ENCODE results near the gene PLAAT4. TPM values are rescaled to one million over a fixed set of nuclear protein-coding genes. Genes with fewer than 3 reads are reported as not detected.
"Not testable (repeated sequence)": the region's sequence is repeated elsewhere in the genome, so short reads cannot be mapped to it uniquely, and the experiment has no call there.

The PLAAT4 gene
- total RNA-seq, 1 donor from 2014 or later, result 28.3 TPM

DNA sequence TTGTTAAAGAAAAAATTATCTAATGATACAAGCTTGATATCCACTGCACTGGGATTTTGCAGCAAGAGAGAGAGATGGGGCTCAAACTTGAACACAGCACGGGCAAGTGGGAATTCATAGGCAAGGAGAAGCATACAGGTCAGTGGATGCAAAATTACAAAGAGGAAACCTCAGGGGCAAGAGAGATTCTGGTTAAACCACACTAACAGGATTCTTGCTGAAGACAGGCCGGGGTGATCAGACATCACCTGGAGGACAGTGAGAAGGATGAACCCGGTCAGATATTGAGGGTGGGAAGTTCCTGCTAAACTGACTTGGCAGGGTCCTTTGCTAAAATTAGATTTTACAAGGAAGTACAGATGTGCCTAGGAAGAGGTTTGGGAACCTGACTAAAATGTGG lies 2.5 kb upstream of the PLAAT4 start:
- intact Hi-C loops (cut with DNase I), result no loop called here
- ATAC-seq (ENCODE audit: poor library complexity) (no peak), DNase-seq (no peak)

DNA sequence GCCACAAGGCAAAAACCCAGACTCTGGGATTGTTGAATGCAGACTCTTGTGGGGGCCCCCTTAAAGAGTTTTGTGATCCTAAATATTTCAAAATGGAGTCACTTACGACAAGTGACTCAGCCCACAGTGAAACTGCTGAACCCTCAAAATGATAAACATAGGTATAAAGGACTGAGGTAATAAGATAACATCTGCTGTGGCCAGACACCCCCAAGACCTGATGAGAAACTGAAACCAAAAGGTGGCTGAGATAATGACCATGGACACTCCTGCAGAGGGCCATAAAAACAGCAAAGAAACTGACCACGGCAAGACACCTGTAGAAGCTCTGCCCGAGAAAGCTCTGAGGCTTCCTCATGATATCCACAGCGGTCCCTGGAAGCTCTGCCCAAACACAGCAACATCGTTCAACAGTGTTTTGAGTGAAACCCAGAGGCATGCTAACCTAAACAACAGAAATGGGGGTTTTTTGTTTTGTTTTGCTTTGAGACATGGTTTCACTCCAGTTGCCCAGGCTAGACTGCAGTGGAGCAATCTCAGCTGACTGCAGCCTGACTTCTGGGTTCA lies 1.6 kb upstream of the PLAAT4 start:
- intact Hi-C loops (cut with DNase I), result no loop called here
- no peak for ATAC-seq (ENCODE audit: poor library complexity)
- DNase-seq, result no peak

DNA sequence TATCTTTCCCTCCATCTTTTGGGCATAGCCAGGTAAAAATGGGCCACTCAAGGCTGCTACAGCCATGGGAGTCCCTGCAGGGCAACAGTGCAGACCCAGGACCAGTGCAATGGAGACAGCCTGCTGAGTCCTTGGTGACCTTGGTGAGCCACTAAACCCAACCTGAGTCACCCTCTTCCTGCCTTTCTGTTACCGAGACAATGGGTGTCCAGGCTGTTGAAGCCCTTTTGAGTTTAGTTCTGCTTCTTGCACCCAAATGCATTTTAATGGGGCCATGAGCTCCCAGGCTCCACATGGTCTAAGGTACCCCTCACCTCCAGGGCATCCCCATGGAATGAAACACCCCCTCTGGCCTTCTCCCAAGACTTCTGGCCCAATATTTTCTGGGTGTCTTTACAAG lies 874 bp upstream of the PLAAT4 start:
- ATAC-seq (ENCODE audit: poor library complexity) (no peak), DNase-seq (no peak)
- intact Hi-C loops (cut with DNase I), result no loop called here

DNA sequence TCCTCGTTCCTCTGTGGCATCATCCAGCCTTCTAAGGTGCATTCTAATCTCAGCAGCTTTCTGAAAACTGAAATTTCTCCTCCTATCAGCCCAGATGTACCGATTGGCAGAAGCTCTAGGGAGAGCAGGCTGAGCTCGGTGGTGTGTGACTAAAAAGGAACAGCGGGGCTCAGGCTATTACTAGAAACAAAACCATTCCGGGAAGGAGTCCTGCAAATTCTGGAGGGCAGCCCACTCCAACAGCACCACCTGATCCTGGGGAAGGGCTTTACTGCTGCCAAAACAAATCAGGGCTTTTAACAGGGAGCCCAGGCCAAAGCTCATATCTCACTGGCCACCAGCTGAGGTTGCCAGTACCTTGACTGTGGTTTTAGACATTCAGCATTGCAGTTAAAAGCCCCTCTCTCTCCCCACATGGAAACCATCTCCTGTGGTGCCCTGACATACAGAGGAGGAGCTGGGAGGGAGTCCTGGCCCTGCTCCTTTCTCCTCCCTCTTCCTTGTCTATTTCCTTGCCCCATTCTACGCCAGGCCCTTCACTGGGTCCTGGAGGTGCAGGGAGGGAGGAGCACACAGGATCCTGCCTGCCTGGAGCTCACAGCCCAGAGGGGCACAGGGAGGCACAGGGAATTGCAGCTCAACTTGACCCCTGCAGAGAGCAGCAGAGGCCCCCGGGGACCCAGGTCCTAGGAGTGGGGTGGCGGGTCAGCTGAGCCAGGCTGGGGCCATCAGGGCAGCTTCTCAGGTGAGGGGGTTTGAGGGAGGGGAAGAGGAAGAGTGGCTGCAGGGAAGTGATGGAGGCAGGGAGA lies 889 bp downstream of the PLAAT4 start:
- intact Hi-C loops (cut with DNase I), result no loop called here
- ATAC-seq (ENCODE audit: poor library complexity), result peak; percentile 94

DNA sequence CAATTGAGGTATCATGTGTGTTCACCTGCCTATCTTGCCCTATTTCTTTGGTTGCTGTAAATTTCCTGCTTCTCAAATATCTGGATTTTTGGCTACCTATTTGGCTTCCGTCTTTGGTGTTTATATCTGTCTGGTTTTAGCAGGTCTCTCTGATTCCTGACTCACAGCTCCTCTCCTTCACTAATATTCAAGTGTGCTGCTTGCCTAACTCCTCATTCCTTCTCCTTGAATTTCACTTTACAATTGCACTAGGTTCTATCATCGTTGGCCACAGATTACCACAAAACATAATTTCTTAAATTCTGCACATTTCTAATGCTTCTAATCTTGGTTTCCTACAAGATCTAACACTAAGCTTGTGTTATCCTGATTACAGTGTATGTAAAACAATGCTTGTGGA lies 5.9 kb downstream of the PLAAT4 start:
- intact Hi-C loops (cut with DNase I); ATAC-seq (ENCODE audit: poor library complexity); DNase-seq: not testable (repeated sequence)

More for the DNA sequence above, 889 bp downstream of the PLAAT4 start:
- peak; percentile 67 for DNase-seq

DNA sequence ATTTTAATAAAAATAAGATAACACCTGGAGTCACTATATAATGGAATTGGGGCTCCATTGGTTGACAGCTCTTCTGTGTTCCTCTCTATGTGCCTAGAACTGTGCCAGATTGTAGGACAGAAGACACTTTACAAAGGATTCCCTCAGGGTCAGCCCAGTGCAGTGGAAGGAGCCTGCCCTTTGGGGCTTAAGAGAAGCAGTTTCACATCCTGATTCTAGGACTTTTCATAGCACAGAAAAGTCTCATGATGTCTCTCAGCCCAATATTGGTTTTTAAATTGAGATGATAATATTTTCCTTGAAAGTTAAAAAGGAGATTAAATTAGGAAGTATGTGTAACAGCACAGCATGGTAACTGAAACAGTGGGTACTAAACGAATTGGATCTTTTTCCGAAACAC lies 7.1 kb downstream of the PLAAT4 start:
- intact Hi-C loops (cut with DNase I), result no loop called here
- no peak for ATAC-seq (ENCODE audit: poor library complexity)

DNA sequence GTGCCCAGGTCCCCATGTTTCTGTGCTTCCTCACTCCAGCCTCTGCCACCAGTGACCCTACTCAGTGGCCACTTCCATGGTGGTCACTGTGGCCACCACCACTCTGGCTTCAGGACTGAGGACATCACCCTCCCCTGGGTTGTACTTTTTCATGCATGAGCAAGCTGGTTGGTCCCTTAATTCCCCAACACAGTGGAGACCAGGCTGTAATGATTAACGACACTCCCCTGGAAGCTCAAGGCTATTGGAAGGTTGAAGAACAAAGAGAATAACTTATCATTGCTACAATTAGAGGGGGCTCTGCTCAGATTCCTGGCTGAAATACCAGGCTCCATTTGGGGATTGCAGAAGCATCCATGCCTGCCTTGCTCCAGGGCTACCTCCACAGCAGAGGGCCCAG lies 10.5 kb downstream of the PLAAT4 start:
- intact Hi-C loops (cut with DNase I), result no loop called here
- DNase-seq (no peak), ATAC-seq (ENCODE audit: poor library complexity) (no peak)

More for the DNA sequence above, 7.1 kb downstream of the PLAAT4 start:
- DNase-seq, result no peak

DNA sequence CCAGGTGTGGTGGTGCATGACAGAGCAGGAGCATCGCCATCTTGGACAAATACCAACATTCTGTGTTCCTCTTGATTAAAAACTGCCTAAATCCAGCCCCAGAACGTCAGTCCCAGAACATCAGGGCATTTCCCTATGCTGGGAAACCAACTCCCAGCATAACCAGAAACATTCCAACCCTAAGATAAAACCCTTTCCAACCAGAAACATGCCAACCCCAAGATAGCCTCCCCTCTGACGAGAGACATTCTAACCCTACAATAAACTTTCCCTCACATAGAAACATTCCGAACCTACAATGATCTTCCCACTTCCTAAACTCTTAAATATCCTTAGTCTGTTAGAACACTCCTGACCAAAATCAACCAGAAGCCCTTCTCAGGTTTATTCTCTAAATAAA lies 11.6 kb downstream of the PLAAT4 start:
- no peak for DNase-seq
- ATAC-seq (ENCODE audit: poor library complexity), result peak; percentile 43
- intact Hi-C loops (cut with DNase I), result no loop called here

DNA sequence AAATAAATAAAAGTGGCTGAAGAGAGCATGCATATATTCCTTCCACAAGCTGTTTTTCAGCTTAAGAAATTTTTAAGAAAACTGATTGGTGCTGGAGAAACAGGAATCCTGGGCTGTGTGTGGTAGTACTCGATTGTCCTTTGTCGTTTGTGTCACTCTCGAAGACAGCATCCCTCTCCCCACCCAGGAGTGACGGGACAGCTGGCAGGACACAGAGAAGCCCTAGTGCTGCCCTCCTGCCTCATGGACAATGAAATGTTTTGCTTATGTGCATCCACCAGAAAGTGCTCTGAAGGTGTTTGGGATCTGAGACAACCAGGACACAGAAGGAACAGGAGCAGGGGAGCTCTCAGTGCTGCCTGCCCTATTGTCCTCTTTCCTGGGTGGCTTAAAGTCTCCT lies 12.8 kb downstream of the PLAAT4 start:
- no peak for DNase-seq
- intact Hi-C loops (cut with DNase I), result no loop called here
- no peak for ATAC-seq (ENCODE audit: poor library complexity)

DNA sequence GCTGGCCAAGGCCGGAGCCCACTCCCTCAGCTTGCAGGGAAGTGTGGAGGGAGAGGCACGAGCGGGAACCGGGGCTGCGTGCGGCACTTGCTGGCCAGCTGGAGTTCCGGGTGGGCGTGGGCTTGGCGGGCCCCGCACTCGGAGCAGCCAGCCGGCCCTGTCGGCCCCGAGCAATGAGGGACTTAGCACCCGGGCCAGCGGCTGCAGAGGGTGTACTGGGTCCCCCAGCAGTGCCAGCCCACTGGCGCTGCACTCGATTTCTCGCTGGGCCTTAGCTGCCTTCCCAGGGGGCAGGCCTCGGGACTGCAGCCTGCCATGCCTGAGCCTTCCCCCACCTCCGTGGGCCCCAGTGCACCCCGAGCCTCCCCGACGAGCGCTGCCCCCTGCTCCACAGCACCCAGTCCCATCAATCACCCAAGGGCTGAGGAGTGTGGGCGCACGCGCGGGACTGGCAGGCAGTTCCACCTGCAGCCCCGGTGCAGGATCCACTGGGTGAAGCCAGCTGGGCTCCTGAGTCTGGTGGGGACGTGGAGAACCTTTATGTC lies 13.6 kb downstream of the PLAAT4 start:
- ATAC-seq (ENCODE audit: poor library complexity); intact Hi-C loops (cut with DNase I); DNase-seq: not testable (repeated sequence)

DNA sequence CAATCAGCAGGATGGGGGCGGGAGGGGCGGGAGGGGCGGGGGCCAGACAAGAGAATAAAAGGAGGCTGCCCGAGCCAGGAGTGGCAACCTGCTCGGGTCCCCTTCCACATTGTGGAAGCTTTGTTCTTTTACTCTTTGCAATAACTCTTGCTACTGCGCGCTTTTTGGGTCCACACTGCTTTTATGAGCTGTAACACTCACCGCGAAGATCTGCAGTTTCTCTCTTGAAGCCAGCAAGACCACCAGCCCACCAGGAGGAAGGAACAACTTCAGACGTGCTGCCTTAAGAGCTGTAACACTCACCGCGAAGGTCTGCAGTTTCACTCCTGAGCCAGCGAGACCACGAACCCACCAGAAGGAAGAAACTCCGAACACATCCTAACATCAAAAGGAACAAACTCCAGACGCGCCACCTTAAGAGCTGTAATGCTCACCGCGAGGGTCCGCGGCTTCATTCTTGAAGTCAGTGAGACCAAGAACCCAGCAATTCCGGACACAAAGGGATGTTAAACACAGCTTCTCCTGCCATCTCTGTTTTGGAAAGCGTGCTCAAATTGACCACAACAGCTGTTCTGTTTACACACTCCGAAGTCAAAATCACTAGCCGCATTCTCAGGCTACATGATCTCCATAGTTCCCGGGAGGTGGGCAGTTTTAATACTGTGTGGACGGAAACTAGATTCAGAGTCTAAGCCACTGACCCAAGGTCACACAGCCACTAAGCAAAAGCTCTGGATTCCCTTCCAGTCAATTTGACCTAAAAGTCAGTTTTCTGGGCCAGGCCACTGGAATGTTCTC lies 14.7 kb downstream of the PLAAT4 start:
- ATAC-seq (ENCODE audit: poor library complexity) (no peak), DNase-seq (no peak)
- intact Hi-C loops (cut with DNase I), result no loop called here

DNA sequence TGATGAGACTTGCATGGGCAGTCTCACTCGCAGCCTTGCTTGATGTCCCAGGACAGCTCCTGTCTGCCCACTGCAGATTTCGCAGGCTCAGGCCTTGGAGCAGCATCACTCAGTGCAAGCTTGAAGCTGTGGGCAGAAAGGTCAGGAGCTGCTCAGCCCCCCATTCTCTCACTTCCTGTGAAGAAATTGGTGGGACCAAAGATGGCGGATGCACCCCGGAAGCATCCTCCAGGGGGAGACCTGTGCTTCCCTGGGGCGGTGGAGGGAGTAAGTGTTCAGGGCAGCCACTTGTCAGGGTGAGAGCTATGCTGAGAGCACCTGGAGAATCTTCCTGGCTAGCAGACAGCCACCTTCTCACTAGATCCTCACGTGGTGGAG lies 15.3 kb downstream of the PLAAT4 start:
- intact Hi-C loops (cut with DNase I), result no loop called here
- no peak for ATAC-seq (ENCODE audit: poor library complexity)
- no peak for DNase-seq

DNA sequence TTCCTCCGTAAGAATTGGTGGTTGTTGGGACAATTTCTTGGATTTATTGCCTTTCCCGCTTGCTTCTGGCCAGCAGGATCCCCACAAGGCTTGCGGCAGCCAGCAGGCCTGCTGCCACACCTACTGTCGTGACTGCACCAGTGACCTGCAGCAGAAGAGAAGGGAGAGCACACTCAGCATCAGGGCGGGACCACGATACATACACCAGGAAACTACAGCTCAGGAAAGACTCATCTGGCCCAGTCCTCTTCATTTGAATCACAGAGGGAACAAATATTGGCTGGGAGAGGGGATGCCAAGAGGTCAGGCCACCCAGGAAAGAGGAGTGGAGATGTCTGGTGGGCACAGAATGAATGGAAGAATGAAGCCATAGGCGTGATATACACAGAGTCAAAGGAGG lies 16.3 kb downstream of the PLAAT4 start:
- no peak for DNase-seq
- no peak for ATAC-seq (ENCODE audit: poor library complexity)
- intact Hi-C loops (cut with DNase I), result no loop called here

DNA sequence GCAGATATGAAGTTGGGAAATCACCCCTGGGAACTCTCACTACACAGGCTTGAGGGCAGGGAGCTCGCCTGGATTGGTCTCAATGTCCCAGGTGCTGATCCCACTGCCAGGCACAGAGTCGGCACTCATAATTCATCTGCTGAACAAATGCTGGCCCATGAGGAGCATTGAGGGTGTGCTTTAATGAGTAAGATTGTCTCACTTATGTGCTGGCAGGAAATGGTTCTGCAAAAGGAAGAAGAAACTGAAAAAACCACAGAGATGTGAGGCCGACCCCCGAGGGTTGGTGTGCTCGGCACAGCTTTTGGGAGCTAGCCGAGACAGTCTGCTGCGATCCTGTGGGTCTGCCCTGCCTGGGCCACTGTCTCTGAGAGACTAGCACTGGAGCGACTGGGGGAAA lies 17.2 kb downstream of the PLAAT4 start:
- ATAC-seq (ENCODE audit: poor library complexity), result no peak
- intact Hi-C loops (cut with DNase I), result no loop called here
- no peak for DNase-seq

DNA sequence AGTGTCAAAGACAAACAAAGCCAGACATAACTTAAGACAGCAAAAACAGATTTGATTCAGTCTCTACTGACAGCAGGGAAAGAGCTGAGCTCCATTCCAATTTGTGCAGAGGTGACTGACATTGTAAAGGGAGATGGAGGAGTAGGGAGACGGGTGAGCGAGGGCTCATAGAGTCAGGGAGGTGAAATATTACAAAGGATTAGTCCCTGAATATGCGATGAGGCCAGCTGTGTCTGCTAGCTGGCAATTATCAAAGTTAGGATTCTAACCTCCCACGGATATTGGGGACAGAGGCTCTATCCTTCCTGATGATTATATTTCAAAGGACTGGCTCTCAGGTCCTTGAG lies 18.2 kb downstream of the PLAAT4 start:
- intact Hi-C loops (cut with DNase I), result no loop called here
- no peak for DNase-seq
- ATAC-seq (ENCODE audit: poor library complexity), result peak; percentile 23

DNA sequence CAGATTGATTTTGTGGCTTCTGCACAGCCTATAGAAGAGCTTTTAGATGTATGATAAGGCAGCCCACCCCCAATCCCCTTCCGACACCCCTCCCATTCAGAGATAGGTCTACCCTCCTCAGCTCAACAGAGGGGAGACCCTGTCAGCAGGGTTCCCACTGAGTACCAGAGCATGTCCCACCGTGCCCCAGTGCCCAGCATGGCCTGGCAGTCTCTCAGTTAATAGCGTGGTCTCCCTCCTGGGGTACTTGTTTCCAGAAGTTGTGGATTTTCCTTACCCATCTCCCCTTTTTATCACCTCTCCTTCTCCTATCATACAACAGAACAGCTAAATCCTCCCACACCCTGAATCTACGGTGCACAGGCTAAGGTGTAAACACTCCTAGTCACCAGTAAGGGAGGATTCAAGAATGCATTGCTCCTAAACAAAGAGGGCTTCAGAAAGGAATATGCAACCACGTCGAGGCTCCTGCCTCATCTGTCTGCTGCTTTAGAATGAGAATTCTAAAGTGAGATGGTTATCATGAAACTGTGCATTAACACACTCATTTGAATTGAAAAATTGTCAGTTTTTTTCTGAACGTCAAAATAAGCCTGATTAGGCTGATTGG lies 19.9 kb downstream of the PLAAT4 start:
- intact Hi-C loops (cut with DNase I), result no loop called here
- no peak for DNase-seq
- no peak for ATAC-seq (ENCODE audit: poor library complexity)

DNA sequence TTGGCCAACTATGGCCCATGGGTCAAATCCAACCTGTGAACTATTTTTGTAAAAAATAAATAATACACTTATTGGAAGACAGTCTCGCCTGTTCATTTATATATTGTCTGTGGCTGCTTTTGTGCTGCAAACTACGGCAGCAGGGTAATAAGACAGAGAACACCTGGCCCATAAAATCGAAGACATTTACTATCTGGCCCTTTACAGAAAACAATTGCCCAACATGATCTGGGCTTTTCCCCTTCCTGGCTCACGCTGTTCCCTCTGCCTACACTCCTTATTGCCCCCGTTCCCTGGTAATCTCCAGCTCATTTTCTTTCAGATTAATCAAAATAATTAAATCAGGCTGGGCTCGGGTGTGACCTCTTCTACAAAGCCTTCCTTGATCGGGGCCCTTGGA lies 21.0 kb downstream of the PLAAT4 start:
- intact Hi-C loops (cut with DNase I), result no loop called here
- DNase-seq (no peak), ATAC-seq (ENCODE audit: poor library complexity) (no peak)

DNA sequence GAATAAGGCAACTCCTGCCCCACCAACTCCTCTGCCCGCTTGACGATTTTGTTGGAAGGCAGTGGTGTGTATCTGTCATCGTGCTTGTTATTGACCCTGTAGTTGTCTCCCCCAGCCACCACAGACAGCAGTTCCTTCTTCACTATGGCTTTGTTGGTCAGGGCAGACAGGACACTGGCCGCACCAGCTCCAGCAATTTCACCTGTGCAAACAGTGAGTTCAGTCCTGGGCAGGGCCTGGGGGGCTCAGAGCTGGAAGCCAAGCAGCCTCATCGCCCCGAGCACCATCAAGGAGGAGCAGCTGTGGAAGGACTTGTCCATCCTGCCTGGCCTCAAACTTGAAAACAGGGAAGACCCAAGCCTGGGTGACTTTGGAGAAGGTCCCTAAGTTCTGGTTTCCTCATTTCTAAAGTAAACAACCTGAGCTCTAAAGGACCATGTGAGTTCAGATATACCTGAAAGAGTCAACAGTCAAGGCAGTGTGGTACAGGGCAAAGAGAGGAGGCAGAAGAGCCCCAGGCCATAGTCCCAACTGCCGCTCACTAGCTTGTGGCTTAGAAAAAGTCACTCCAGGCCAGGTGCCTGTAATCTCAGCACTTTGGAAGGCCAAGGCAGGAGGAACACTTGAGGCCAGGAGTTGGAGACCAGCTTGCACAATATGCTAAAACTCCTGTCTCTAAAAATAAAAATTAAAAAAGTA lies 22.0 kb downstream of the PLAAT4 start:
- ATAC-seq (ENCODE audit: poor library complexity) (no peak), DNase-seq (no peak)
- intact Hi-C loops (cut with DNase I), result no loop called here

Data from Right ventricle myocardium superior (tissue), 1 donor.